ENCODE results near the gene TPST2. TPM values are rescaled to one million over a fixed set of nuclear protein-coding genes. Genes with fewer than 3 reads are reported as not detected.
A peak's percentile ranks its signal among the peaks of the same experiment; 100 is the strongest.

TPST2 gene
- polyA plus RNA-seq, 3 donors = 62.8 to 83.8 (median 69.5) TPM

GRCh38 chr22:26617271-26618199 lies 27.6 kb upstream of the TPST2 start, which contains the start of gene CRYBB1:
TSS of gene CRYBB1 (minus strand) at chr22:26618027. CDS start at chr22:26616319, 1,708 bp downstream.
- 18% methylated on average over 5 of the region's 7 CpGs for WGBS (ENCODE audit: insufficient coverage)
- Histone ChIP-seq H3K36me3 (replicated peaks in 1 of 2; ENCODE audit: control insufficient read depth in 1 of 2, insufficient read depth in 2 of 2, low read length in 2 of 2) (no peaks in the 10 kb centered on the region), H4K20me1 (ENCODE audit: insufficient read depth, low read length) (no peaks in the 10 kb centered on the region), H3K9ac (ENCODE audit: insufficient read depth, low read length, poor library complexity, severe bottlenecking) (peak within 1 kb of the TSS; percentile 48), H3K27me3 (ENCODE audit: control insufficient read depth in 2 of 2, insufficient read depth in 2 of 2, low read length in 2 of 2) (no peaks in the 10 kb centered on the region), H3K4me2 (replicated peaks; ENCODE audit: extremely low read depth, low read length, poor library complexity, severe bottlenecking) (peak within 1 kb of the TSS; percentile 58), H3K27ac (ENCODE audit: low read depth in 1 of 2, low read length in 2 of 2) (peak within 1 kb of the TSS; percentile 54 to 85), H3K4me1 (ENCODE audit: control insufficient read depth in 1 of 2, insufficient read depth in 2 of 2, low read length in 2 of 2) (peaks cover 22 to 30% of the 10 kb centered on the region in 2 donors), H3K4me3 (replicated peaks in 1 of 3; ENCODE audit: low read depth in 2 of 3, low read length in 3 of 3) (peak within 1 kb of the TSS in 1 of 3 experiments; percentile 27), H2AFZ (ENCODE audit: insufficient read depth, low read depth, low read length, poor library complexity, severe bottlenecking) (peak within 1 kb of the TSS; percentile 82), H3K9me3 (replicated peaks in 1 of 2; ENCODE audit: control insufficient read depth in 1 of 2, insufficient read depth in 1 of 2, low read length in 2 of 2) (no peaks in the 10 kb centered on the region), H3K79me2 (ENCODE audit: insufficient read depth, low read length) (no peaks in the 10 kb centered on the region)
- peak; percentile 39 to 40 (median 40) for DNase-seq
- Mint-ChIP-seq H3K4me1 (peaks cover 48% of the 10 kb centered on the region), H3K9me3 (no peaks in the 10 kb centered on the region), H3K27me3 (ENCODE audit: low read depth in 3 of 3) (peaks cover 1 to 8% (median 2%) of the 10 kb centered on the region in 3 donors), H3K27ac (peak within 1 kb of the TSS; percentile 90 to 96 (median 93)), H3K36me3 (no peaks in the 10 kb centered on the region), H3K4me3 (peak within 1 kb of the TSS in 1 of 2 donors; percentile 76)
- intact Hi-C loops (cut with micrococcal nuclease) = no loop called here
- no peak for TF ChIP-seq CTCF (IDR thresholded peaks at IDR 0.05)

- intact Hi-C loops (cut with micrococcal nuclease) = no loop called here
- no peak for DNase-seq
- Mint-ChIP-seq H3K36me3 (no peaks in the 10 kb centered on the region), H3K9me3 (no peaks in the 10 kb centered on the region), H3K4me3 (no peak overlapping the region), H3K27me3 (ENCODE audit: low read depth in 3 of 3) (peaks cover 1 to 8% (median 2%) of the 10 kb centered on the region in 3 donors), H3K27ac (peak overlapping the region in 2 of 7 donors; percentile 46 to 93), H3K4me1 (peaks cover 48% of the 10 kb centered on the region)
- no peaks in the 10 kb centered on the region for H3K9me3 ChIP-seq (replicated peaks in 1 of 2; ENCODE audit: control insufficient read depth in 1 of 2, insufficient read depth in 1 of 2, low read length in 2 of 2)
- peaks cover 22 to 30% of the 10 kb centered on the region in 2 donors for H3K4me1 ChIP-seq (ENCODE audit: control insufficient read depth in 1 of 2, insufficient read depth in 2 of 2, low read length in 2 of 2)
- H4K20me1 ChIP-seq (ENCODE audit: insufficient read depth, low read length) = no peaks in the 10 kb centered on the region
- WGBS (ENCODE audit: insufficient coverage) = no CpG with 5 or more reads among the region's 2 CpGs
- H3K9ac ChIP-seq (ENCODE audit: insufficient read depth, low read length, poor library complexity, severe bottlenecking) = no peak overlapping the region
- H3K4me2 ChIP-seq (replicated peaks; ENCODE audit: extremely low read depth, low read length, poor library complexity, severe bottlenecking) = no peak overlapping the region
- H2AFZ ChIP-seq (ENCODE audit: insufficient read depth, low read depth, low read length, poor library complexity, severe bottlenecking) = no peak overlapping the region
- H3K27ac ChIP-seq (ENCODE audit: low read depth in 1 of 2, low read length in 2 of 2) = peak overlapping the region in 1 of 2 donors; percentile 85
- H3K79me2 ChIP-seq (ENCODE audit: insufficient read depth, low read length) = no peaks in the 10 kb centered on the region
- H3K36me3 ChIP-seq (replicated peaks in 1 of 2; ENCODE audit: control insufficient read depth in 1 of 2, insufficient read depth in 2 of 2, low read length in 2 of 2) = no peaks in the 10 kb centered on the region
- H3K27me3 ChIP-seq (ENCODE audit: control insufficient read depth in 2 of 2, insufficient read depth in 2 of 2, low read length in 2 of 2) = no peaks in the 10 kb centered on the region
- H3K4me3 ChIP-seq (replicated peaks in 1 of 3; ENCODE audit: low read depth in 2 of 3, low read length in 3 of 3) = no peak overlapping the region
- no peak for TF ChIP-seq CTCF (IDR thresholded peaks at IDR 0.05)
These were observed 26.7 kb upstream of the TPST2 start for GRCh38 chr22:26616650-26617049.

Data from CD14-positive monocyte (primary cell).